MM.1S (cell line): Measurements from ENCODE around the gene MRI1.
A peak's percentile ranks its signal among the peaks of the same experiment; 100 is the strongest.

Source experiments
- DNase-seq: peaks from one replicate; pipeline ENCODE4 v3.0.0-alpha.2; 2015
- H2AFZ ChIP-seq: fragments of 300-600 bp; sonication (generic); 2 replicates; pipeline ENCODE4 v1.6.0; 2016; ENCODE audit warnings: antibody characterized with exemption, low read length
- H3F3A ChIP-seq: fragments of 300-600 bp; sonication (generic); 2 replicates; pipeline ENCODE4 v1.6.1; 2016; ENCODE audit warnings: mild to moderate bottlenecking, antibody characterized with exemption, low read length, moderate library complexity, mixed read lengths; ENCODE audit not compliant: insufficient read depth
- H3K27ac ChIP-seq: fragments of 300-600 bp; sonication (generic); 2 replicates; pipeline ENCODE4 v1.5.1; 2016; ENCODE audit warnings: mild to moderate bottlenecking, low read length
- H3K27me3 ChIP-seq: fragments of 300-600 bp; sonication (generic); replicated peaks from 2 replicates; pipeline ENCODE4 v1.6.0; 2016; ENCODE audit warnings: low read length; ENCODE audit not compliant: insufficient read depth
- H3K36me3 ChIP-seq: fragments of 300-600 bp; sonication (generic); replicated peaks from 2 replicates; pipeline ENCODE4 v1.6.1; 2016; ENCODE audit warnings: mild to moderate bottlenecking, low read length, mixed read lengths; ENCODE audit not compliant: insufficient read depth
- H3K4me1 ChIP-seq: fragments of 300-600 bp; sonication (generic); 2 replicates; pipeline ENCODE4 v1.6.1; 2016; ENCODE audit warnings: low read length, mixed read lengths
- H3K4me2 ChIP-seq: fragments of 300-600 bp; sonication (generic); 2 replicates; pipeline ENCODE4 v1.6.0; 2016; ENCODE audit warnings: low read depth, low read length
- H3K4me3 ChIP-seq: fragments of 300-600 bp; sonication (generic); 2 replicates; pipeline ENCODE4 v1.5.1; 2016; ENCODE audit warnings: low read length, mixed read lengths
- H3K79me2 ChIP-seq: fragments of 300-600 bp; sonication (generic); 2 replicates; pipeline ENCODE4 v1.6.1; 2016; ENCODE audit warnings: mixed run types, low read length, mixed read lengths
- H3K9ac ChIP-seq: fragments of 300-600 bp; sonication (generic); 2 replicates; pipeline ENCODE4 v1.6.1; 2016; ENCODE audit warnings: low read length, mixed read lengths
- H3K9me2 ChIP-seq: fragments of 300-600 bp; sonication (generic); replicated peaks from 2 replicates; pipeline ENCODE4 v1.6.1; 2016; ENCODE audit warnings: mild to moderate bottlenecking, low read length, mixed read lengths; ENCODE audit not compliant: insufficient read depth
- H3K9me3 ChIP-seq: fragments of 300-600 bp; sonication (generic); replicated peaks from 2 replicates; pipeline ENCODE4 v1.6.1; 2016; ENCODE audit warnings: mild to moderate bottlenecking, low read length, mixed read lengths; ENCODE audit not compliant: insufficient read depth
- H4K20me1 ChIP-seq: fragments of 300-600 bp; sonication (generic); 2 replicates; pipeline ENCODE4 v1.6.1; 2016; ENCODE audit warnings: mild to moderate bottlenecking, low read length, moderate library complexity, mixed read lengths; ENCODE audit not compliant: insufficient read depth
- CTCF ChIP-seq: fragments of 300-600 bp; sonication (generic); IDR thresholded peaks from 2 replicates; pipeline ENCODE4 v1.5.1; 2016; ENCODE audit warnings: antibody characterized with exemption, low read length, mixed read lengths
- EZH2 ChIP-seq: fragments of 300-600 bp; sonication (generic); optimal IDR thresholded peaks from 2 replicates; pipeline ENCODE3; 2017; ENCODE audit warnings: low read depth, mild to moderate bottlenecking, antibody characterized with exemption, low read length, mixed read lengths
- EZH2phosphoT487 ChIP-seq: fragments of 300-600 bp; sonication (generic); IDR thresholded peaks from 2 replicates; pipeline ENCODE4 v1.6.1; 2018; ENCODE audit warnings: antibody characterized with exemption, low read length

Gene MRI1

GRCh38 chr19:13770013-13770635 is 5.8 kb downstream of the MRI1 start:
- Histone ChIP-seq H3K36me3 (no peaks in the 10 kb centered on the region), H2AFZ (no peak overlapping the region), H3K4me3 (no peak overlapping the region)

GRCh38 chr19:13774217-13775191 is 10.2 kb downstream of the MRI1 start, which contains the start of gene C19orf53:
Gene C19orf53, plus strand, starts transcription at chr19:13774456. Its CDS starts 22 bp downstream, at chr19:13774478.
- Histone ChIP-seq H4K20me1 (no peaks in the 10 kb centered on the region), H3K9me2 (no peaks in the 10 kb centered on the region), H3K4me3 (peak within 1 kb of the TSS; percentile 88), H2AFZ (peak within 1 kb of the TSS; percentile 61), H3F3A (peaks cover 3% of the 10 kb centered on the region; the same call in 1 of the 2 replicates), H3K27me3 (no peaks in the 10 kb centered on the region), H3K9me3 (no peaks in the 10 kb centered on the region), H3K36me3 (no peaks in the 10 kb centered on the region), H3K4me1 (0 out of 2 replicates have a peak, but pooled peaks cover 5% of the 10 kb centered on the region), H3K27ac (peak within 1 kb of the TSS; percentile 51; the same call in 1 of the 2 replicates), H3K9ac (peak within 1 kb of the TSS; percentile 88), H3K4me2 (peak within 1 kb of the TSS; percentile 89), H3K79me2 (peaks cover 27% of the 10 kb centered on the region)
- TF ChIP-seq CTCF (no peak), EZH2phosphoT487 (no peak), EZH2 (no peak)
- peak; percentile 95 for DNase-seq

More at GRCh38 chr19:13770013-13770635, 5.8 kb downstream of the MRI1 start:
- Histone ChIP-seq H3K9me2 (no peaks in the 10 kb centered on the region), H3K79me2 (peaks cover 16% of the 10 kb centered on the region), H3K4me1 (0 out of 2 replicates have a peak, but pooled peaks cover 5% of the 10 kb centered on the region), H3K9ac (no peak overlapping the region), H3K9me3 (no peaks in the 10 kb centered on the region), H4K20me1 (no peaks in the 10 kb centered on the region), H3F3A (no peaks in the 10 kb centered on the region), H3K27ac (no peak overlapping the region), H3K4me2 (no peak overlapping the region), H3K27me3 (no peaks in the 10 kb centered on the region)
- DNase-seq = no peak
- TF ChIP-seq EZH2phosphoT487 (no peak), CTCF (no peak), EZH2 (no peak)

GRCh38 chr19:13778398-13778797 is 14.1 kb downstream of the MRI1 start:
- H3K79me2 ChIP-seq = peaks cover 27% of the 10 kb centered on the region
- no peak overlapping the region for H3K9ac ChIP-seq
- no peaks in the 10 kb centered on the region for H3K36me3 ChIP-seq
- H3K27ac ChIP-seq = no peak overlapping the region
- no peak overlapping the region for H3K4me3 ChIP-seq
- no peak overlapping the region for H3K4me2 ChIP-seq
- peaks cover 5% of the 10 kb centered on the region for H3F3A ChIP-seq
- TF ChIP-seq EZH2phosphoT487 (no peak), CTCF (no peak), EZH2 (no peak)
- no peaks in the 10 kb centered on the region for H4K20me1 ChIP-seq
- H3K4me1 ChIP-seq = 0 out of 2 replicates have a peak, but pooled peaks cover 5% of the 10 kb centered on the region
- no peaks in the 10 kb centered on the region for H3K9me2 ChIP-seq
- H2AFZ ChIP-seq = no peak overlapping the region
- no peaks in the 10 kb centered on the region for H3K27me3 ChIP-seq
- H3K9me3 ChIP-seq = no peaks in the 10 kb centered on the region
- DNase-seq = no peak
